H9 (cell line): Measurements from ENCODE around the gene RNF26. TPM values are rescaled to one million over a fixed set of nuclear protein-coding genes. Genes with fewer than 3 reads are reported as not detected.

ENCODE experiments used
- DNase-seq: peaks from one replicate; pipeline ENCODE4 v3.0.0-alpha.2; 2017
- H2AFZ ChIP-seq: one replicate; pipeline ENCODE4 v1.6.1; 2013; ENCODE audit warnings: mild to moderate bottlenecking, low read length, control low read depth, moderate library complexity
- H2AK5ac ChIP-seq: 2 replicates; pipeline ENCODE4 v1.6.1; 2013; ENCODE audit warnings: low read length, control low read depth, mixed read lengths; ENCODE audit not compliant: insufficient read length
- H2BK120ac ChIP-seq: one replicate; pipeline ENCODE4 v1.6.1; 2013; ENCODE audit warnings: low read depth, mild to moderate bottlenecking, low read length, control low read depth, inconsistent platforms; ENCODE audit not compliant: poor library complexity, severe bottlenecking
- H2BK12ac ChIP-seq: 2 replicates; pipeline ENCODE4 v1.6.1; 2013; ENCODE audit warnings: low read length, control low read depth, mixed read lengths, low read depth; ENCODE audit not compliant: insufficient read length
- H2BK15ac ChIP-seq: 2 replicates; pipeline ENCODE4 v1.6.1; 2013; ENCODE audit warnings: low read depth, low read length, control low read depth
- H2BK20ac ChIP-seq: one replicate; pipeline ENCODE4 v1.6.1; 2013; ENCODE audit warnings: low read depth, mild to moderate bottlenecking, low read length, control low read depth, inconsistent platforms; ENCODE audit not compliant: poor library complexity, severe bottlenecking
- H2BK5ac ChIP-seq: 2 replicates; pipeline ENCODE4 v1.6.1; 2013; ENCODE audit warnings: low read length, control low read depth, mixed read lengths; ENCODE audit not compliant: insufficient read length
- H3K14ac ChIP-seq: 2 replicates; pipeline ENCODE4 v1.6.1; 2013; ENCODE audit warnings: low read length, control low read depth; ENCODE audit not compliant: insufficient read depth
- H3K18ac ChIP-seq: 2 replicates; pipeline ENCODE4 v1.6.1; 2013; ENCODE audit warnings: low read depth, mild to moderate bottlenecking, mixed read lengths, low read length, control low read depth; ENCODE audit not compliant: insufficient read length
- H3K23ac ChIP-seq: 2 replicates; pipeline ENCODE4 v1.6.1; 2013; ENCODE audit warnings: low read length, control low read depth, mixed read lengths, low read depth; ENCODE audit not compliant: insufficient read length
- H3K23me2 ChIP-seq: 2 replicates; pipeline ENCODE4 v1.6.1; 2013; ENCODE audit warnings: low read depth, mild to moderate bottlenecking, mixed read lengths, low read length, control low read depth; ENCODE audit not compliant: insufficient read length, poor library complexity, severe bottlenecking
- H3K27ac ChIP-seq: 2 replicates; pipeline ENCODE4 v1.5.1; 2013; ENCODE audit warnings: low read length, control low read depth, mixed read lengths, low read depth; ENCODE audit not compliant: insufficient read length
- H3K27me3 ChIP-seq: 2 replicates; pipeline ENCODE4 v1.6.1; 2013; ENCODE audit warnings: low read length, control low read depth, inconsistent platforms; ENCODE audit not compliant: insufficient read depth
- H3K4ac ChIP-seq: 2 replicates; pipeline ENCODE4 v1.6.1; 2013; ENCODE audit warnings: low read depth, mild to moderate bottlenecking, control low read depth, inconsistent platforms, low read length, moderate library complexity
- H3K4me1 ChIP-seq: 2 replicates; pipeline ENCODE4 v1.6.1; 2013; ENCODE audit warnings: low read length, control low read depth, inconsistent platforms; ENCODE audit not compliant: insufficient read depth
- H3K4me2 ChIP-seq: 2 replicates; pipeline ENCODE4 v1.6.1; 2013; ENCODE audit warnings: low read length, control low read depth, mixed read lengths; ENCODE audit not compliant: insufficient read length, insufficient read depth
- H3K56ac ChIP-seq: 2 replicates; pipeline ENCODE4 v1.6.1; 2013; ENCODE audit warnings: low read depth, mild to moderate bottlenecking, mixed read lengths, low read length, control low read depth; ENCODE audit not compliant: insufficient read length
- H3K79me1 ChIP-seq: 2 replicates; pipeline ENCODE4 v1.6.1; 2013; ENCODE audit warnings: low read depth, mild to moderate bottlenecking, moderate library complexity, low read length, control low read depth, inconsistent platforms; ENCODE audit not compliant: insufficient read depth, poor library complexity, severe bottlenecking
- H3K79me2 ChIP-seq: 2 replicates; pipeline ENCODE4 v1.6.1; 2013; ENCODE audit warnings: low read length, control low read depth, inconsistent platforms; ENCODE audit not compliant: insufficient read depth
- H3K9ac ChIP-seq: 2 replicates; pipeline ENCODE4 v1.6.1; 2013; ENCODE audit warnings: low read length, control low read depth, mixed read lengths; ENCODE audit not compliant: insufficient read length; ENCODE audit errors: extremely low read depth
- H3K9me3 ChIP-seq: one replicate; pipeline ENCODE4 v1.6.1; 2013; ENCODE audit warnings: low read depth, low read length, inconsistent platforms; ENCODE audit not compliant: control insufficient read depth
- H3T11ph ChIP-seq: one replicate; pipeline ENCODE4 v1.6.1; 2013; ENCODE audit warnings: mild to moderate bottlenecking, low read length, control low read depth, inconsistent platforms
- H4K20me1 ChIP-seq: one replicate; pipeline ENCODE4 v1.6.1; 2013; ENCODE audit not compliant: control insufficient read depth, insufficient read length, insufficient read depth
- H4K5ac ChIP-seq: 2 replicates; pipeline ENCODE4 v1.6.1; 2013; ENCODE audit warnings: low read depth, mild to moderate bottlenecking, mixed read lengths, low read length, control low read depth; ENCODE audit not compliant: insufficient read length
- H4K8ac ChIP-seq: replicated peaks from 2 replicates; pipeline ENCODE4 v1.6.1; 2013; ENCODE audit warnings: low read length, control low read depth, mixed read lengths, low read depth; ENCODE audit not compliant: insufficient read length
- H4K91ac ChIP-seq: 2 replicates; pipeline ENCODE4 v1.6.1; 2013; ENCODE audit warnings: low read depth, mild to moderate bottlenecking, moderate library complexity, mixed read lengths, low read length, control low read depth; ENCODE audit not compliant: insufficient read length
- H3K27ac Mint-ChIP-seq, 3 experiments: 2 replicates in 2 of 3; 3 replicates in 1 of 3; pipeline ENCODE4 v1.8.0; 2020 to 2021; ENCODE audit warnings: mixed read lengths in 3 of 3, mild to moderate bottlenecking in 1 of 3, moderate library complexity in 1 of 3
- H3K27me3 Mint-ChIP-seq: 2 replicates; pipeline ENCODE4 v1.8.0; 2021; ENCODE audit warnings: low read depth, mild to moderate bottlenecking, moderate library complexity, mixed read lengths
- H3K36me3 Mint-ChIP-seq, 3 experiments: 2 replicates in 2 of 3; 3 replicates in 1 of 3; pipeline ENCODE4 v1.8.0; 2020 to 2021; ENCODE audit warnings: low read depth in 3 of 3, mixed read lengths in 3 of 3; ENCODE audit not compliant: insufficient read depth in 1 of 3
- H3K4me1 Mint-ChIP-seq, 2 experiments: 2 replicates each; pipeline ENCODE4 v1.8.0; 2020; ENCODE audit warnings: mixed read lengths in 2 of 2
- H3K4me3 Mint-ChIP-seq, 2 experiments: 2 replicates in 1 of 2; 3 replicates in 1 of 2; pipeline ENCODE4 v1.8.0; 2020 to 2021; ENCODE audit warnings: mild to moderate bottlenecking in 2 of 2, mixed read lengths in 2 of 2, moderate library complexity in 1 of 2
- H3K9me3 Mint-ChIP-seq, 2 experiments: 2 replicates in 1 of 2; 3 replicates in 1 of 2; pipeline ENCODE4 v1.8.0; 2020; ENCODE audit warnings: mild to moderate bottlenecking in 2 of 2, mixed read lengths in 2 of 2, moderate library complexity in 1 of 2
- CTCF ChIP-seq: fragments of 200-600 bp; sonication (generic); conservative IDR thresholded peaks from 3 replicates; pipeline ENCODE4 v1.8.0; 2021; ENCODE audit warnings: antibody characterized with exemption, mild to moderate bottlenecking
- WGBS: extraction: QIAGEN DNeasy Blood & Tissue Kit; methylation state at CpG from one replicate; pipeline ENCODE4 v1.1.7; 2013; ENCODE audit warnings: missing lambda C conversion rate, low lambda C conversion rate, mixed read lengths; ENCODE audit not compliant: insufficient read length; ENCODE audit errors: extremely low coverage; 5-methylcytosine and 5-hydroxymethylcytosine counted together
- total RNA-seq: library from RNA; stranded (reverse); gene quantifications from 2 replicates; pipeline ENCODE4 v1.2.1, GENCODE V29; 2021

The RNF26 gene
- total RNA-seq, 1 experiment from 2014 or later, result 57.6 TPM

- no peaks in the 10 kb centered on the region for H3K79me1 ChIP-seq
- WGBS, result no CpG with 5 or more reads among the region's 6 CpGs
- no peak within 1 kb of the TSS for H3K27ac ChIP-seq
- H2BK20ac ChIP-seq, result no peak within 1 kb of the TSS
- no peak within 1 kb of the TSS for H3K4me2 ChIP-seq
- no peak for TF ChIP-seq CTCF
- H4K20me1 ChIP-seq, result no peaks in the 10 kb centered on the region
- Mint-ChIP-seq H3K4me1 (peaks cover 5 to 19% of the 10 kb centered on the region in 2 experiments; a peak in 3 of 4 replicates), H3K9me3 (0 out of 5 replicates have a peak, but pooled peaks cover 0 to 4% of the 10 kb centered on the region in 2 experiments), H3K27ac (no peak within 1 kb of the TSS), H3K36me3 (no peaks in the 10 kb centered on the region), H3K4me3 (no peak within 1 kb of the TSS; a peak in 1 of 5 replicates), H3K27me3 (peaks cover 77% of the 10 kb centered on the region)
- H2BK12ac ChIP-seq, result no peak within 1 kb of the TSS
- no peak within 1 kb of the TSS for H3K18ac ChIP-seq
- H3K56ac ChIP-seq, result no peak within 1 kb of the TSS
- H3K23me2 ChIP-seq, result no peaks in the 10 kb centered on the region
- no peak within 1 kb of the TSS for H3T11ph ChIP-seq
- DNase-seq, result no peak
- no peak within 1 kb of the TSS for H3K9ac ChIP-seq
- H3K4ac ChIP-seq, result no peak within 1 kb of the TSS
- no peak within 1 kb of the TSS for H4K5ac ChIP-seq
- H3K79me2 ChIP-seq, result no peaks in the 10 kb centered on the region
- H2AFZ ChIP-seq, result no peak within 1 kb of the TSS
- no peak within 1 kb of the TSS for H4K8ac ChIP-seq
- no peaks in the 10 kb centered on the region for H3K9me3 ChIP-seq
- no peak within 1 kb of the TSS for H3K23ac ChIP-seq
- H2BK120ac ChIP-seq, result no peak within 1 kb of the TSS
- no peak within 1 kb of the TSS for H2BK15ac ChIP-seq
- H4K91ac ChIP-seq, result no peak within 1 kb of the TSS
- no peak within 1 kb of the TSS for H2BK5ac ChIP-seq
- no peaks in the 10 kb centered on the region for H3K4me1 ChIP-seq
- no peaks in the 10 kb centered on the region; the same call in 1 of the 2 replicates for H3K27me3 ChIP-seq
- no peak within 1 kb of the TSS for H2AK5ac ChIP-seq
- H3K14ac ChIP-seq, result no peak within 1 kb of the TSS; the same call in 1 of the 2 replicates
These were observed 12.3 kb downstream of the RNF26 start, which contains the start of gene MFRP for GRCh38 chr11:119346605-119347004. Gene MFRP, minus strand, starts transcription at chr11:119346705. Its CDS starts 192 bp downstream, at chr11:119346513.
